ENCODE data around the gene MALAT1. TPM values are rescaled to one million over a fixed set of nuclear protein-coding genes. Genes with fewer than 3 reads are reported as not detected.

MALAT1 gene
- total and polyA plus RNA-seq, 2 donors (not counting 1 experiment from before 2014, with no cell fraction given) = 646 to 32,417 TPM

- DNase-seq (peak; percentile 19), ATAC-seq (ENCODE audit: low read depth) (no peak)
- intact Hi-C loops (cut with micrococcal nuclease) = no loop called here
- Mint-ChIP-seq H3K4me3 (peak overlapping the region; percentile 73), H3K4me1 (peaks cover 76% of the 10 kb centered on the region), H3K27me3 (no peaks in the 10 kb centered on the region), H3K27ac (peak overlapping the region; percentile 94), H3K9me3 (ENCODE audit: insufficient read depth) (no peaks in the 10 kb centered on the region)
- H3K79me2 ChIP-seq (ENCODE audit: control insufficient read depth, insufficient read depth, low read length) = peaks cover 66% of the 10 kb centered on the region
- peaks cover 62 to 83% of the 10 kb centered on the region in 2 donors for H3K4me1 ChIP-seq (ENCODE audit: control insufficient read depth in 2 of 2, insufficient read depth in 2 of 2, low read length in 2 of 2)
- no peak overlapping the region for H3K4me3 ChIP-seq (ENCODE audit: control extremely low read depth in 1 of 5, extremely low read depth in 1 of 5, insufficient read depth in 1 of 5, low read depth in 2 of 5, low read length in 4 of 5)
- H3K4me2 ChIP-seq (replicated peaks; ENCODE audit: low read depth, low read length, poor library complexity, severe bottlenecking) = peak overlapping the region; percentile 57
- H3K36me3 ChIP-seq (replicated peaks in 1 of 2; ENCODE audit: control extremely low read depth in 1 of 2, control insufficient read depth in 1 of 2, extremely low read depth in 1 of 2, insufficient read depth in 2 of 2, low read length in 1 of 2) = no peaks in the 10 kb centered on the region
- ChIA-PET CTCF (interaction anchor here (0.8 to 3.2 kb wide), 6 partner anchors 10 to 110 kb away, joined by 3 to 25 read pairs (median 4); partner anchors contain the start of gene SLC25A45), POLR2A (interaction anchor here (0.9 to 20.7 kb wide), 9 partner anchors 10 to 101 kb away, joined by 3 to 1159 read pairs (median 4); partner anchors contain the start of gene NEAT1)
- no peak overlapping the region for H3K27ac ChIP-seq (ENCODE audit: low read length in 2 of 2)
- H3K27me3 ChIP-seq (replicated peaks in 1 of 4; ENCODE audit: control extremely low read depth in 1 of 4, control insufficient read depth in 3 of 4, insufficient read depth in 4 of 4, low read length in 3 of 4) = no peaks in the 10 kb centered on the region
- WGBS (ENCODE audit: insufficient coverage) = 50% methylated on average over 2 of the region's 4 CpGs
- TF ChIP-seq EZH2 (IDR thresholded peaks at IDR 0.05; ENCODE audit: borderline replicate concordance, insufficient read depth, low read depth, low read length, poor library complexity, severe bottlenecking) (no peak), CTCF (IDR thresholded peaks at IDR 0.05) (no peak)
- H3K9ac ChIP-seq (ENCODE audit: low read length) = no peak overlapping the region
- H4K20me1 ChIP-seq (ENCODE audit: control insufficient read depth, insufficient read depth, low read length, poor library complexity, severe bottlenecking) = no peaks in the 10 kb centered on the region
- no peaks in the 10 kb centered on the region for H3K9me3 ChIP-seq (ENCODE audit: control extremely low read depth in 1 of 3, control insufficient read depth in 2 of 3, insufficient read depth in 1 of 3, low read length in 2 of 3)
- peak overlapping the region; percentile 22 for H2AFZ ChIP-seq (ENCODE audit: insufficient read depth, low read depth, low read length, poor library complexity, severe bottlenecking)
Observed at GRCh38 chr11:65492387-65492636, 6.5 kb upstream of the MALAT1 start.

- H3K4me2 ChIP-seq (replicated peaks; ENCODE audit: low read depth, low read length, poor library complexity, severe bottlenecking) = peak overlapping the region; percentile 57
- H2AFZ ChIP-seq (ENCODE audit: insufficient read depth, low read depth, low read length, poor library complexity, severe bottlenecking) = peak overlapping the region; percentile 22
- intact Hi-C loops (cut with micrococcal nuclease) = no loop called here
- peak overlapping the region; percentile 73 for H3K4me3 Mint-ChIP-seq
- H4K20me1 ChIP-seq (ENCODE audit: control insufficient read depth, insufficient read depth, low read length, poor library complexity, severe bottlenecking) = no peaks in the 10 kb centered on the region
- peak overlapping the region; percentile 94 for H3K27ac Mint-ChIP-seq
- peaks cover 68% of the 10 kb centered on the region for H3K79me2 ChIP-seq (ENCODE audit: control insufficient read depth, insufficient read depth, low read length)
- H3K4me1 Mint-ChIP-seq = peaks cover 71% of the 10 kb centered on the region
- ChIA-PET POLR2A (interaction anchor here (0.6 to 20.7 kb wide), 10 partner anchors 9 to 102 kb away, joined by 3 to 1159 read pairs (median 5); partner anchors contain the start of gene NEAT1), CTCF (interaction anchor here (0.6 to 3.2 kb wide), 12 partner anchors 9 to 133 kb away, joined by 3 to 25 read pairs (median 4); partner anchors contain the start of gene SLC25A45)
- ATAC-seq (ENCODE audit: low read depth) (no peak), DNase-seq (peak; percentile 49)
- H3K36me3 ChIP-seq (replicated peaks in 1 of 2; ENCODE audit: control extremely low read depth in 1 of 2, control insufficient read depth in 1 of 2, extremely low read depth in 1 of 2, insufficient read depth in 2 of 2, low read length in 1 of 2) = no peaks in the 10 kb centered on the region
- no peak overlapping the region for H3K4me3 ChIP-seq (ENCODE audit: control extremely low read depth in 1 of 5, extremely low read depth in 1 of 5, insufficient read depth in 1 of 5, low read depth in 2 of 5, low read length in 4 of 5)
- H3K9me3 ChIP-seq (ENCODE audit: control extremely low read depth in 1 of 3, control insufficient read depth in 2 of 3, insufficient read depth in 1 of 3, low read length in 2 of 3) = no peaks in the 10 kb centered on the region
- peaks cover 59 to 78% of the 10 kb centered on the region in 2 donors for H3K4me1 ChIP-seq (ENCODE audit: control insufficient read depth in 2 of 2, insufficient read depth in 2 of 2, low read length in 2 of 2)
- 36% methylated on average over 3 of the region's 6 CpGs for WGBS (ENCODE audit: insufficient coverage)
- H3K27me3 ChIP-seq (replicated peaks in 1 of 4; ENCODE audit: control extremely low read depth in 1 of 4, control insufficient read depth in 3 of 4, insufficient read depth in 4 of 4, low read length in 3 of 4) = no peaks in the 10 kb centered on the region
- H3K9ac ChIP-seq (ENCODE audit: low read length) = no peak overlapping the region
- no peak for TF ChIP-seq CTCF (IDR thresholded peaks at IDR 0.05)
- TF ChIP-seq EZH2 (IDR thresholded peaks at IDR 0.05; ENCODE audit: borderline replicate concordance, insufficient read depth, low read depth, low read length, poor library complexity, severe bottlenecking) = no peak
- H3K27me3 Mint-ChIP-seq = no peaks in the 10 kb centered on the region
- peak overlapping the region; percentile 5 to 52 for H3K27ac ChIP-seq (ENCODE audit: low read length in 2 of 2)
- H3K9me3 Mint-ChIP-seq (ENCODE audit: insufficient read depth) = no peaks in the 10 kb centered on the region
Observed at GRCh38 chr11:65492637-65493366, 6.0 kb upstream of the MALAT1 start.
